HG03103 (cell line): ENCODE results near the gene ZNF845.
"Not testable (repeated sequence)": the region's sequence is repeated elsewhere in the genome, so short reads cannot be mapped to it uniquely, and the experiment has no call there.

Source experiments
- ATAC-seq: cut with Tn5 transposase; IDR thresholded peaks from one replicate; pipeline ENCODE4 v1.9.1; 2021; ENCODE audit warnings: low read depth; ENCODE audit not compliant: unreplicated experiment

ZNF845 gene

DNA sequence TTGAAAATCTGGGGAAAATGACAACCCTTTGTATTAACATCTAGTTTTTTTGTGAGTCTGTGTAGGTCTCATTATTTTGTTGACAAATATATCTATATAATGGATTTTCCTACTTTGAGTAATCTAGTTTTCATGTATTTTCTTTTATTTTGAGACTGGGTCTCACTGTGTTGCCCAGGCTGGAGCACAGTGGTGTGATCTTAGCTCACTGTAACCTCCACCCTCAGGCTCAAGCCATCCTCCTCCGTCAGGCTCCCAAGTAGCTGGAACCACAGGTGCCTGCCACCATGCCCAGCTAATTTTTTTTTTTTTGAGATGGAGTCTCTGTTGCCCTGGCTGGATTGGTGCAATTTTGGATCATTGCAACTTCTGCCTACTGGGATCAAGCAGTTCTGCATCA lies 41.2 kb downstream of the ZNF845 start:
- ATAC-seq: no peak

DNA sequence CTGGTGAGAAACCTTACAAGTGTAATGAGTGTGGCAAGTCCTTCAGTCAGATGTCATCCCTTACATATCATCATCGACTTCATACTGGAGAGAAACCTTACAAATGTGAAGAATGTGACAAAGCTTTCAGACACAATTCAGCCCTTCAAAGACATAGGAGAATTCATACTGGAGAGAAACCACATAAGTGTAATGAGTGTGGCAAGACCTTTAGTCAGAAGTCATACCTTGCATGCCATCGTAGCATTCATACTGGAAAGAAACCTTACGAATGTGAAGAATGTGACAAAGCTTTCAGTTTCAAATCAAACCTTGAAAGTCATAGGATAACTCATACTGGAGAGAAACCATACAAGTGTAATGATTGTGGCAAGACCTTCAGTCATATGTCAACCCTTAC lies 47.8 kb downstream of the ZNF845 start:
- no peak for ATAC-seq

DNA sequence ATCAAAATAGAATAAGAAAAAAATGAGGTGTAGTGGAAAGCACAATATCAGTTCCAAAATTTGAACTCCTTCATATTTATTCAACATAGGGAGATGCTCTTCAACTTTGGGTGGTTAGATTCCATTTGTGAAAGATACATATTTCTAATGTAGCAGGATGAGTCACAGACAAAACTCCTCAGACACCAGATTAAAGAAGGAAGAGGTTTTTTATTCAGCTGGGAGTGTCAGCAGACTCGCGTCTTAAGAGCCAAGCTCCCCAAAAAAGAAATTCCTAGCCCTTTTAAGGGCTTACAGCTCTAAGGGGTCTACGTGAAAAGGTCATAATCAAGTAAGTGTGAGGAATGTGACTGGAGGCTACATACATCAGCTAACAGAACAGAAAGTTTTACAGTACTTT lies 54.6 kb downstream of the ZNF845 start:
- ATAC-seq: no peak

DNA sequence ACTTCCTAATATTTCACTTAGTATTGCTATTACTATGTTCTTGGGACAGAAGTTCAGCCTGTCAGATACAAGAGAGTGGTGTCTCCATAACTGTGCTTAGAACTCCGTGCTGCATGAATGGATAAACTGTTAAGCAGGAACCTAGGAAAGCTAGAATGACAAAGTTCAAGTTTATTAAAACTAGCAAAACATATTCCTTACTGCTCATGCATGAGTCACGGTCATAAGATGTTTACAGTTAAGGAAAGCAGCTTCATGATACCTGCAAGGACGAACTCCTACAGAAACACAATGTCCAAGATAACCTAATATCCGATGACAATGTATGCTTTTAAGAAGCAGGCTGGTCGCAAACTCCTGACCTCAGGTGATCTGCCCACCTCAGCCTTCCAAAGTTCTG lies 55.4 kb downstream of the ZNF845 start:
- ATAC-seq: no peak

DNA sequence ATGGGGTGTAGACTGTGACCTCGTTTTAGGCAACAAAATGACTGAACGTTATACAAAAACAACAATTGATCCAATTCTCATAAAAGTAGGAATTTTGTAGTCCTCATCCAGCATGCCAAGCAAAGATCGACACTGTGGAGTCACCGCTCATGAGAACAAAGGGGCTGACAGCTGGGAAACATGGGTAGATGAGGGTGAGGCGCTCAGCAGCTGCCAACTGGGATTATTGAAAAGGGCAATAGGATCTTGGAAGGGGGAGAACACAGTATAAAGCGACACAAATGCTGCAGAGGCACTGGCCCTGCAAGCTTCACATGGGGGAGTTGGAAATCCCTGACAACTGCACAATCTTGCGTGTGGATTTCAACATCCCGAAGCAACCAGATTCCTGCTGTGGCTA lies 56.0 kb downstream of the ZNF845 start:
- ATAC-seq: no peak

DNA sequence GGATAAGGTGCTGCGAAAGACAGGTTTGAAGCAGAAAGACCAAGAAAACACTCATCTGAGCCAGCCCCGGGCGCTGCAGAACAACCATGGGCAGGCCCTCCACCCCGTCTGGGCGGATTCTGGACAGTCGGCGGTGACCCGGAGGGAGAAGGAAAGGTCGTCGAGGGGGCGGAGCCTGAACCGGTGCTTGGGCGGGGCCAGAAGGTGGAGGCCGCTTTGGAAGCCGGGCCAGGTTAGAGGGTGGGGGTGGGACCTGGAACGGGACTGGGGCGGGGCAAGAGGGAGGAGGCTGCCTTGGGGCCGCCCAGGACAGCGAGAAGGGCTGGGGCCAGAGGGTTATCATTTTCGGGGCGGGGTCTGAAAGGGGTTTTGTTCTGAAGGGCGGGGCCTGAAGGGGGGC lies 56.4 kb downstream of the ZNF845 start:
- no peak for ATAC-seq

DNA sequence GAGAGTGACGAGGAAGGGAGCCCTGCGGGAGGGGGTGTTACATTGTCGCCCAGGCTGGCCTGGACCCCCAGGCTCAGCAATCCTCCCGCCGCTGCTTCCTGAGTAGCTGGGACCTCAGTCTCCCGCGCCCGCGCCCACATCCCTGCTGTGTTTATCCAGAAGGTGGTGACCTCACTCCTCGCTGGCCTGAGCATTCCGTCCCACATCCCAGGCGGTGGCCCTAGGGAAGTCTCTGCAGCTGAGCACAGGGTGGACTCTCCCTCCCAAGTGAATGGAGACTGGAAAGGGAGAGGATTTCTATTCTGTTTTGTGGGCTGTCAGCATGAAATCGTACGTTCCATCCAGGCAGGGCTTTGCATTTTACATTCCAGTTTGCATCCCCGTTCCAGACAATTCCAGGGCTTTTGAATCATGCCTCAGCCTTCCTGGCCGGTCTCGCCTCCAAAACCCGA lies 61.0 kb downstream of the ZNF845 start:
- no peak for ATAC-seq

DNA sequence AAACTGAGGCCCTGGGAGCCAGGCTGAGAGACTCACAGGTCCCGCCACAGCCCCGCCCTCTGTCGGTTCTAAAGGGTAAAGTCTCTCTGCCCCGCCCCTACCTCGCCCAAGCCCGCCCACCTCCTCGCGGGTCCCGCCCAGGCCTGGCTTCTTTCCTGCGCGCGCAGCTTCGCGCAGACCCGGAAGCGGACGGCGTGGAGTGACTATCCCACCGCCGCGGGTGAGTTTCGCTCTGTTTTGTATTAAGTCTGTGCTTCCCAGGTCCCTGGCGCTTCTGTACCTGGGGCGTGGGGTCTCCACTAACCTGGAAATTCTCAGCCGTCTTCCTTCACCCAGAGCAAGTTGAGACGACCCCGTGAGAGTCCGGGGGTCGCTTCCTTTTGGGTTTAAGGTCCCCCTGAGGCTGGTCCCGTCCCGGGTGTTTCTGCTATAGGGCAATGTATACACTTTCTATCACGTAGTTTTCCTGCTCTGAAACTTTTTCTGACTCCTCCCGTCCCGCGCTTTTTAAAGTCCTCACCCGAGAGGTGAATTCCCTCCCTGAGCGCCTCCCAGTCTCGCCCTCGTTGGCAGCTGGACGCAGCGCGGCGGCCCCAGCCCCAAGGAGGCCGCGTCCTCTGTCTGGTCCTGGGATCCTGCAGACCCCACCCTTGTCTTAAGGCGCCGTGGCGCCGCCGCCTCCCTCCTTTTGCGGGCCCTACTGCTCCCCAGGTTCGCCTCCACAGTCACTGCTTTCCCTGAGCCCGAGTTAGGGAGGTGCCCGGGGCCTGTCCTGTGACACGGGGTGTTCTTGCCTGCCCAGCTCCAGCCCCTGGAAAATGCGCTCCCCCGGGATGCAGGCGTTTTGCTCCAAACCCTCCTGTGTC lies 61.7 kb downstream of the ZNF845 start, which contains the start of gene ZNF765:
Gene ZNF765, plus strand, starts transcription at position 176 of the 866 bp plus-strand sequence. CDS start 2,867 bp downstream, outside the sequence.
- peak; percentile 87 for ATAC-seq

DNA sequence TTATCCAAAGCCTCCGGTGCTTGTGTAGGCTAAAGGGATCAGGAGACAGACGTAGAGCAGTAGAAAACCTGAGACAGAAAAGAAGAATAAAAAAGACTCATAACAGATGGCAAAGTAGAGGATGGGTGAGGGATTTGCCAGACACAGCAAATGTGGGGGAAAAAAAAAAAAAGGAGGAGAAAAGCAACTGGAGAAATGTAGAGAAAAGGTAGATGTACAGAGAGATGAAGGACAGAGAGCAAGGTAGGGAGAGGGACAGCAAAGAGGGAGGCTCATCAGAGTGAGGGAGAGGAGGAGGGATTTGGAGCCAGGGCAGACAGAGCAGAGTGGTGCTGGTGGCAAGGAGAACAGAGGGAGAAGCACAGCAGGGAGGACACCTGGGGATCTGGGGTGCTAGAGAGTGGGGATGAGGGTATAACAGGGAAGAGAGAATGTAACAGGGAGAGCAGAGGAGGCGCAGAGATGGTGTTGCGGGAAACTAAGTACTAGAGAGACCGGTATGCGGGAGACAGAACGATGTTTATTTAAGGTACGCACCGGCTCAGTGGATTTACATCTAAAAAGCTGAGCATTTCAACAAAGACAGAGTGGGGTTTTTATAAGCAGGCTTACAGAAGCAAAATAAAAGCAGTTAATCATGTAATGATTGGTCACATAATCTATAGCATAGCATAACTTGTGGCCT lies 62.4 kb downstream of the ZNF845 start:
- not testable (repeated sequence) for ATAC-seq

DNA sequence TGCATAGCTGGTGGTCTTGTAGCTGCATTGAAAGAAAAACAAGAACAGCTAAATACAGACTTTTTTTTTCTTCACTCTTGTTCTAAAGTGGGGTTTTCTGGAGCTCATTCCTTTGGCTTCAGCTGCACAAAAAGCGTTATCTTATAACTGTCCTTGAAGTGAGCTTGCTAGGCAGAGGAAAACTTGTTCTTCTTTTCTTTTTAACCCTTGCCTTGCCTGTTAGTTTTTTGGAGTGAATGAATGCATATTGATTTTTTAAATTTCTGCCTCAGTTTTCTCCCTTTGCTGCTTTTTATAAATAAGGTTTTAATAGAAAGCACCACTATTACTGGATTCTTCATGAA lies 62.9 kb downstream of the ZNF845 start:
- no peak for ATAC-seq

DNA sequence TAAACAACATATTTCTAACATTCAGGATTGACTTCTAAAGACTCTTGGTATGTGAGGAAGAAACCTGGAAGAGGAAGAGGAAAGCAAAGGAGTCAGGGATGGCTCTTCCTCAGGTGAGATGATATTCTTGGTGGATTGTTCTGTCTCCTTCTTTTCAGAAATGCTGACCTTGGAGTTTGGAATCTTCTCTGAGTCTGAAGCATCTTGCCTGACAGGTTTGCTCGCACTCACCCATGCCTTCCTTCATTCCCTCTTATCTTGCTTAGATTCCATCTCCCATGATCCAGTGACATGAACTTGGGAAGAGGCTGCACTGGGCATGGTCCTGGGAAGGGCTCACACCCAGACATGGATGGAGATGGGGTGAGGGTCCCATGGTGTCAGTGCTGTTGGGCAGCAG lies 64.4 kb downstream of the ZNF845 start:
- ATAC-seq: not testable (repeated sequence)
